ENCODE results near the gene HDAC9.

The HDAC9 gene

GRCh38 chr7:18548534-18548933, 53.0 kb downstream of the HDAC9 start:
- Histone ChIP-seq H3K4me3 (no peak overlapping the region), H4K20me1 (no peaks in the 10 kb centered on the region; the same call in 1 of the 2 replicates), H3K27me3 (no peaks in the 10 kb centered on the region), H3K4me1 (peaks cover 39% of the 10 kb centered on the region), H3K9me3 (peaks cover 19% of the 10 kb centered on the region; the same call in 1 of the 2 replicates), H3K4me2 (no peak overlapping the region), H3K27ac (no peak overlapping the region), H3K36me3 (peaks cover 48% of the 10 kb centered on the region), H3K9ac (no peak overlapping the region)
- no peak for TF ChIP-seq Cebpa-rat (IDR thresholded peaks at IDR 0.05)

GRCh38 chr7:18550574-18550973, 55.0 kb downstream of the HDAC9 start:
- H3K4me2 ChIP-seq, result peak overlapping the region; percentile 69; the same call in 1 of the 2 replicates
- peaks cover 6% of the 10 kb centered on the region; the same call in 1 of the 2 replicates for H3K9me3 ChIP-seq
- no peaks in the 10 kb centered on the region; the same call in 1 of the 2 replicates for H4K20me1 ChIP-seq
- no peak overlapping the region for H3K27ac ChIP-seq
- H3K9ac ChIP-seq, result no peak overlapping the region
- no peak overlapping the region for H3K4me3 ChIP-seq
- H3K27me3 ChIP-seq, result no peaks in the 10 kb centered on the region
- H3K36me3 ChIP-seq, result peaks cover 27% of the 10 kb centered on the region; the same call in 1 of the 2 replicates
- peaks cover 41% of the 10 kb centered on the region for H3K4me1 ChIP-seq
- no peak for TF ChIP-seq Cebpa-rat (IDR thresholded peaks at IDR 0.05)

GRCh38 chr7:18552316-18552916, 56.9 kb downstream of the HDAC9 start:
- peak overlapping the region; percentile 69 for H3K4me2 ChIP-seq
- 0 out of 2 replicates have a peak overlapping the region, but pooled peaks have one; percentile 28 for H3K4me3 ChIP-seq
- peak overlapping the region; percentile 35 for H3K9ac ChIP-seq
- no peaks in the 10 kb centered on the region; the same call in 1 of the 2 replicates for H4K20me1 ChIP-seq
- H3K27ac ChIP-seq, result no peak overlapping the region
- H3K27me3 ChIP-seq, result no peaks in the 10 kb centered on the region
- peaks cover 1% of the 10 kb centered on the region; the same call in 1 of the 2 replicates for H3K9me3 ChIP-seq
- TF ChIP-seq Cebpa-rat (IDR thresholded peaks at IDR 0.05), result no peak
- peaks cover 36% of the 10 kb centered on the region for H3K4me1 ChIP-seq
- H3K36me3 ChIP-seq, result peaks cover 17% of the 10 kb centered on the region; the same call in 1 of the 2 replicates

- peak overlapping the region; percentile 35 for H3K9ac ChIP-seq
These were observed 57.5 kb downstream of the HDAC9 start for GRCh38 chr7:18552943-18553604.

GRCh38 chr7:18553605-18554003, 58.1 kb downstream of the HDAC9 start:
- H3K36me3 ChIP-seq, result peaks cover 15% of the 10 kb centered on the region
- peak overlapping the region; percentile 69 for H3K4me2 ChIP-seq
- no peaks in the 10 kb centered on the region for H3K27me3 ChIP-seq
- no peaks in the 10 kb centered on the region for H3K9me3 ChIP-seq
- H3K9ac ChIP-seq, result no peak overlapping the region
- peaks cover 34% of the 10 kb centered on the region for H3K4me1 ChIP-seq
- H3K27ac ChIP-seq, result no peak overlapping the region
- peaks cover under 1% of the 10 kb centered on the region; the same call in 1 of the 2 replicates for H4K20me1 ChIP-seq
- no peak overlapping the region for H3K4me3 ChIP-seq
- TF ChIP-seq Cebpa-rat (IDR thresholded peaks at IDR 0.05), result no peak

More at GRCh38 chr7:18552943-18553604, 57.5 kb downstream of the HDAC9 start:
- Histone ChIP-seq H3K27ac (peak overlapping the region; percentile 49; the same call in 1 of the 2 replicates), H3K4me2 (peak overlapping the region; percentile 69), H3K27me3 (no peaks in the 10 kb centered on the region), H3K4me3 (0 out of 2 replicates have a peak overlapping the region, but pooled peaks have one; percentile 28), H3K9me3 (no peaks in the 10 kb centered on the region), H4K20me1 (no peaks in the 10 kb centered on the region; the same call in 1 of the 2 replicates), H3K36me3 (peaks cover 12% of the 10 kb centered on the region; the same call in 1 of the 2 replicates), H3K4me1 (peaks cover 34% of the 10 kb centered on the region)
- TF ChIP-seq Cebpa-rat (IDR thresholded peaks at IDR 0.05), result no peak

- Histone ChIP-seq H3K4me3 (no peak overlapping the region), H3K27me3 (no peaks in the 10 kb centered on the region), H4K20me1 (peaks cover 8% of the 10 kb centered on the region; the same call in 1 of the 2 replicates), H3K36me3 (peaks cover 18% of the 10 kb centered on the region), H3K4me2 (no peak overlapping the region), H3K9ac (no peak overlapping the region), H3K4me1 (peaks cover 34% of the 10 kb centered on the region), H3K9me3 (no peaks in the 10 kb centered on the region), H3K27ac (no peak overlapping the region)
- no peak for TF ChIP-seq Cebpa-rat (IDR thresholded peaks at IDR 0.05)
These were observed 59.6 kb downstream of the HDAC9 start for GRCh38 chr7:18555120-18555519.

- Histone ChIP-seq H3K27ac (no peak overlapping the region), H3K36me3 (peaks cover 14% of the 10 kb centered on the region), H3K4me1 (peaks cover 28% of the 10 kb centered on the region), H4K20me1 (peaks cover 8% of the 10 kb centered on the region; the same call in 1 of the 2 replicates), H3K4me2 (no peak overlapping the region), H3K9ac (no peak overlapping the region), H3K9me3 (no peaks in the 10 kb centered on the region), H3K27me3 (no peaks in the 10 kb centered on the region), H3K4me3 (no peak overlapping the region)
- no peak for TF ChIP-seq Cebpa-rat (IDR thresholded peaks at IDR 0.05)
These were observed 60.4 kb downstream of the HDAC9 start for GRCh38 chr7:18555968-18556367.

GRCh38 chr7:18558503-18558902, 63.0 kb downstream of the HDAC9 start:
- Histone ChIP-seq H3K4me2 (no peak overlapping the region), H4K20me1 (peaks cover 8% of the 10 kb centered on the region; the same call in 1 of the 2 replicates)
- TF ChIP-seq Cebpa-rat (IDR thresholded peaks at IDR 0.05), result no peak

GRCh38 chr7:18558910-18559309, 63.4 kb downstream of the HDAC9 start:
- Histone ChIP-seq H4K20me1 (peaks cover 8% of the 10 kb centered on the region; the same call in 1 of the 2 replicates), H3K27ac (peak overlapping the region; percentile 14; the same call in 1 of the 2 replicates), H3K4me3 (no peak overlapping the region), H3K4me1 (no peaks in the 10 kb centered on the region; the same call in 1 of the 2 replicates), H3K9ac (no peak overlapping the region), H3K9me3 (no peaks in the 10 kb centered on the region), H3K27me3 (no peaks in the 10 kb centered on the region), H3K36me3 (peaks cover 17% of the 10 kb centered on the region), H3K4me2 (no peak overlapping the region)
- no peak for TF ChIP-seq Cebpa-rat (IDR thresholded peaks at IDR 0.05)

More at GRCh38 chr7:18558503-18558902, 63.0 kb downstream of the HDAC9 start:
- Histone ChIP-seq H3K9ac (no peak overlapping the region), H3K4me3 (no peak overlapping the region), H3K27ac (no peak overlapping the region), H3K9me3 (no peaks in the 10 kb centered on the region), H3K27me3 (no peaks in the 10 kb centered on the region), H3K4me1 (peaks cover 3% of the 10 kb centered on the region), H3K36me3 (peaks cover 14% of the 10 kb centered on the region)

- no peak for TF ChIP-seq Cebpa-rat (IDR thresholded peaks at IDR 0.05)
- Histone ChIP-seq H3K27ac (no peak overlapping the region), H3K4me2 (no peak overlapping the region), H4K20me1 (peaks cover 8% of the 10 kb centered on the region; the same call in 1 of the 2 replicates), H3K4me1 (no peaks in the 10 kb centered on the region), H3K9ac (no peak overlapping the region), H3K27me3 (no peaks in the 10 kb centered on the region), H3K36me3 (peaks cover 18% of the 10 kb centered on the region), H3K9me3 (no peaks in the 10 kb centered on the region), H3K4me3 (no peak overlapping the region)
These were observed 64.2 kb downstream of the HDAC9 start for GRCh38 chr7:18559756-18560155.
